Heart right ventricle (tissue), 16 donors: ENCODE results near the gene LCN1. TPM values are rescaled to one million over a fixed set of nuclear protein-coding genes. Genes with fewer than 3 reads are reported as not detected.
"Not testable (repeated sequence)": the region's sequence is repeated elsewhere in the genome, so short reads cannot be mapped to it uniquely, and the experiment has no call there.

Experiments
- ATAC-seq, 8 donors: fragments of 200-7000 bp; cut with Tn5 transposase; one replicate each; pipeline ENCODE4 v1.9.1; 2020; ENCODE audit warnings: mild to moderate bottlenecking in 8 of 8, moderate library complexity in 8 of 8, moderate number of reproducible peaks in 1 of 8
- DNase-seq, 2 donors: peaks; one replicate each; pipeline ENCODE4 v3.0.0-alpha.2; 2020
- H3K27ac ChIP-seq, 10 donors: fragments of 200-600 bp; sonication (generic) in 2 of 10; one replicate each; pipeline versions ENCODE4 v1.5.0 to v1.8.0; 2020 to 2022; ENCODE audit warnings: mild to moderate bottlenecking in 3 of 10
- H3K27me3 ChIP-seq, 7 donors: fragments of 200-600 bp; one replicate each; pipeline ENCODE4 v1.8.0; 2021 to 2022; ENCODE audit warnings: mild to moderate bottlenecking in 2 of 7
- H3K36me3 ChIP-seq, 9 donors: fragments of 200-600 bp; sonication (generic) in 1 of 9; one replicate each; pipeline versions ENCODE4 v1.5.0 to v1.8.0; 2020 to 2022; ENCODE audit warnings: mild to moderate bottlenecking in 2 of 9
- H3K4me1 ChIP-seq, 9 donors: fragments of 200-600 bp; sonication (generic) in 1 of 9; one replicate each; pipeline versions ENCODE4 v1.5.0 to v1.8.0; 2020 to 2022; ENCODE audit warnings: mild to moderate bottlenecking in 4 of 9
- H3K4me3 ChIP-seq, 10 donors: fragments of 200-600 bp; sonication (generic) in 2 of 10; one replicate each; pipeline versions ENCODE4 v1.5.0 to v1.8.0; 2020 to 2022; ENCODE audit warnings: mild to moderate bottlenecking in 7 of 10, moderate library complexity in 2 of 10
- H3K9me3 ChIP-seq, 11 donors: fragments of 200-600 bp in 10 of 11; sonication (generic) in 2 of 11; one replicate each; pipeline versions ENCODE4 v1.5.0 to v1.8.0; 2013 to 2022; ENCODE audit warnings: mild to moderate bottlenecking in 2 of 11, control low read depth in 1 of 11, moderate library complexity in 1 of 11
- CTCF ChIP-seq, 9 donors: fragments of 200-600 bp; sonication (generic) in 2 of 9; IDR thresholded peaks; one replicate each; pipeline versions ENCODE4 v1.5.0 to v1.8.0; 2021 to 2022; ENCODE audit warnings: antibody characterized with exemption in 9 of 9, mild to moderate bottlenecking in 5 of 9, moderate library complexity in 1 of 9
- WGBS, 2 donors: extraction: QIAGEN DNeasy Blood & Tissue Kit; methylation state at CpG; one replicate each; pipeline ENCODE4 v1.1.7; 2013; ENCODE audit warnings: inconsistent platforms in 1 of 2; 5-methylcytosine and 5-hydroxymethylcytosine counted together
- intact Hi-C, 10 donors: fragments of 100-400 bp; cut with DNase I; formaldehyde crosslinking; loops; one replicate each; pipeline versions ENCODE4 v1.11.1 to v1.14.2; 2022
- polyA plus RNA-seq, 2 donors: library from polyadenylated mRNA; stranded (reverse); fragments of 200-250 nt; gene quantifications; one replicate each; pipeline ENCODE4 v1.2.3, GENCODE V29; 2013
- total RNA-seq, 10 donors: library from RNA; stranded (reverse); fragmentation: NEBNext Ultra II Directional in 3 of 10; extraction: Animal tissue kit (Norgen Biotek cat#: 25700) in 3 of 10; gene quantifications; one replicate each; pipeline versions ENCODE4 v1.2.1 to v1.2.4, GENCODE V29; 2021 to 2023
- donor health status: Arrhythmogenic right ventricular cardiomyopathy.
- donor health status: ischemic (EF 13 %, LVEDD 7.1; RV severe dilation, severe dysfunction).
- donor health status: healthy with polysubstance abuse.
- donor health status: DM: no; HTN: yes; CAD: no.
- donor health status: DM: no; HTN: no; CAD: no.
- donor health status: ischemic (EF 25% LVEDD 6.9; RV normal size, moderate dysfunction).
- donor health status: ischemic (EF 25% LVEDD 5.7; RV mildly dilated, moderate dysfunction).
- donor health status: healthy.
- donor health status: DM: yes; HTN: yes; CAD: no.
- donor health status: Ischemic cardiomyopathy.
- donor health status: ischemic (EF 35%, LVEDD 5.7; RV mildly dilated, moderate dysfunction).
- donor health status: nonischemic (EF 11% LVEDD 7.7; RV severe dilation, severe dysfunction).
- donor health status: DM: yes; HTN: yes; CAD: no.
- donor health status: PGD.
- donor health status: ischemic (EF 29% LVEDD 5.4; RV normal size, mild dysfunction).
- donor health status: nonischemic (EF 23%, LVEDD 6.1; RV moderate dilation, normal function).

Gene LCN1
- total and polyA plus RNA-seq, 12 donors: 0.13 to 0.76 (median 0.32) TPM; not detected in 9

DNA sequence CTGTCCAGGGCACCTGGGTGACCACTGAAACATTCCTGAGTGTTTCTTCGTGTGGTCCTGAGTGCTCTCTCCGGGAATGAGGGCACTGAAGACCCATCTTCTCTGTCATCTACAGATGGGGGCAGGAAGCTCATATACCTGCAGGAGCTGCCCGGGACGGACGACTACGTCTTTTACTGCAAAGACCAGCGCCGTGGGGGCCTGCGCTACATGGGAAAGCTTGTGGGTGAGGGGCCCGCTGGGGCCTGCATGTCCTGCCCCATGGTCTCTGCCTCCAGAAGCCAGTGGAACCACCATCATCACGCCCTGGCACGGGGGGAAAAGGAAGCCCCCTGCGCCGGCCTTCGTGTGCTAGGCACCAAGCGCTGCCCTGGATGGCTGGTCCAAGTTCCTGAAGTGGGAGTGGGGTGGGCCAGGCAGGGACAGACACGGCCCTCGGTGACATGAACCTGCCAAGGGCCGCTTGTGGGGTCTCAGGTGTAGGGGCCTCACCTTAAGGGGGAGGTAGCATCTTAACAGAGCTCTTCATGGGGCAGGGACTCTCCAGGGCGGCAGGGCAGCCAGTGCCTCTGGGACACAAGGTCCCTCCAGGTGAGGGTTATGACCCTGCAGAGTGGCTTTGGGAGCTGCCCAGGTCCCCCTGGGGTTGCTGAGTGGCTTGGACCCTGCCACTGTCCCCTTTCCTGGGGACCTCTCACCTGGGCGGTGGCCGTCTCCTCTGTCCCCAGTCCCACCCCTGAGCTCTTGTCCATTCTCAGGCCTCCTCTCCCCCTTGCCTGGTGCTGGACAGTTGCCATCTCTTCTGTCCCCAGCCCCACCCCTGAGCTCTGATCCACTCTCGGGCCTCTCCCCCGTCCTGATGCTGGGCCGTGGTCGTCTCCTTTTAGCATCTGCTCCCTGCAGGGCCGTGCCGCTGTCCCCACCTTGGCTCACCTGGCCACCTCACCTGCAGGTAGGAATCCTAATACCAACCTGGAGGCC, 26.8 kb downstream of the LCN1 start:
- intact Hi-C loops: no loop called here
- whole genome bisulfite sequencing, 2 donors: 76 to 78% methylated on average over 28 of the region's 28 CpGs
- H3K4me1 ChIP-seq: no peaks in the 10 kb centered on the region
- H3K4me3 ChIP-seq: no peak overlapping the region
- DNase-seq (no peak), ATAC-seq (no peak)
- TF ChIP-seq CTCF (IDR thresholded peaks at IDR 0.05): no peak
- H3K36me3 ChIP-seq: no peaks in the 10 kb centered on the region
- H3K27ac ChIP-seq: no peak overlapping the region
- H3K27me3 ChIP-seq: peaks cover 0 to 12% (median 0%) of the 10 kb centered on the region in 7 donors
- no peaks in the 10 kb centered on the region for H3K9me3 ChIP-seq

- H3K36me3 ChIP-seq, H3K27me3 ChIP-seq, DNase-seq, H3K4me3 ChIP-seq, H3K4me1 ChIP-seq, H3K27ac ChIP-seq, intact Hi-C loops, ATAC-seq, H3K9me3 ChIP-seq: not testable (repeated sequence)
- WGBS, 2 donors: 78 to 83% methylated on average over 23 to 28 of the region's 28 CpGs
These were observed 28.5 kb downstream of the LCN1 start for GRCh38 chr9:135549478-135550343.

GRCh38 chr9:135550344-135550918, 29.2 kb downstream of the LCN1 start:
- TF ChIP-seq CTCF (IDR thresholded peaks at IDR 0.05): no peak
- Histone ChIP-seq H3K4me1 (no peaks in the 10 kb centered on the region), H3K9me3 (peaks cover 0 to 6% (median 0%) of the 10 kb centered on the region in 11 donors), H3K36me3 (no peaks in the 10 kb centered on the region), H3K4me3 (no peak overlapping the region), H3K27me3 (peaks cover 0 to 5% (median 0%) of the 10 kb centered on the region in 7 donors), H3K27ac (no peak overlapping the region)
- 66 to 74% methylated on average over 17 of the region's 17 CpGs for WGBS, 2 donors
- intact Hi-C loops: no loop called here
- ATAC-seq: no peak
- DNase-seq: no peak

- no peak for TF ChIP-seq CTCF (IDR thresholded peaks at IDR 0.05)
- Histone ChIP-seq H3K27me3 (peaks cover 0 to 5% (median 0%) of the 10 kb centered on the region in 7 donors), H3K4me3 (no peak overlapping the region), H3K4me1 (no peaks in the 10 kb centered on the region), H3K27ac (no peak overlapping the region), H3K9me3 (peaks cover 0 to 9% (median 0%) of the 10 kb centered on the region in 11 donors), H3K36me3 (no peaks in the 10 kb centered on the region)
- DNase-seq (no peak), ATAC-seq (no peak)
- 66 to 70% methylated on average over 14 of the region's 14 CpGs for WGBS, 2 donors
- intact Hi-C loops: no loop called here
These were observed 29.8 kb downstream of the LCN1 start for GRCh38 chr9:135551031-135551430.
